ENCODE data around the gene ENOX1. TPM values are rescaled to one million over a fixed set of nuclear protein-coding genes. Genes with fewer than 3 reads are reported as not detected.

Gene ENOX1
- total and polyA plus RNA-seq, 2 of the 13 experiments (the other 11 are each of a cell fraction or from before 2014, with no cell fraction given) = not detected

DNA sequence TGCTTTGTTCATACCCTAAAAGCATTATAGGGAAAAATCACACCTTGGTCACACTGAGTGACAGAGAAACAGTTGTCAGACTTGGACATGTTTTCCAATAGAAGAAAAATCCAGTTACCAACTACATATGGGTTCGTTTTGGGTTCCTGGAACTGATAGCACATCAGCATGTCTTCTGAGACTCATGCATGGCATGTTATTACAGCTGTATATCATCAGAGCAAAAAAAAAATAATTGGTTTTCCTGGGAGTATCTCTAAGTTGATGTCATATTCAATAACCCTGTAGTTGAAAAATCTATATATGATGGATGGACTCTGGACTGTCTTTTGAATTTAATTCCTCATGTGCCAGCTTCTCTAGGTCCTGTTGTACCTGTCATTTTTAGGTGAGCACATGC lies 551.7 kb downstream of the ENOX1 start:
- intact Hi-C loops (cut with micrococcal nuclease; ENCODE audit: unreplicated experiment) = no loop called here
- no peak for TF ChIP-seq EED (CRISPR knock-in tag; IDR thresholded peaks at IDR 0.05)
- TF ChIP-seq MAZ (IDR thresholded peaks at IDR 0.05; ENCODE audit: borderline replicate concordance, low read depth, low read length) = no peak
- no peak for TF ChIP-seq MAZ (CRISPR knock-in tag; IDR thresholded peaks at IDR 0.05; ENCODE audit: low read depth)
- no peak for TF ChIP-seq ZNF17 (CRISPR knock-in tag; IDR thresholded peaks at IDR 0.05)
- TF ChIP-seq, protein P1, sequence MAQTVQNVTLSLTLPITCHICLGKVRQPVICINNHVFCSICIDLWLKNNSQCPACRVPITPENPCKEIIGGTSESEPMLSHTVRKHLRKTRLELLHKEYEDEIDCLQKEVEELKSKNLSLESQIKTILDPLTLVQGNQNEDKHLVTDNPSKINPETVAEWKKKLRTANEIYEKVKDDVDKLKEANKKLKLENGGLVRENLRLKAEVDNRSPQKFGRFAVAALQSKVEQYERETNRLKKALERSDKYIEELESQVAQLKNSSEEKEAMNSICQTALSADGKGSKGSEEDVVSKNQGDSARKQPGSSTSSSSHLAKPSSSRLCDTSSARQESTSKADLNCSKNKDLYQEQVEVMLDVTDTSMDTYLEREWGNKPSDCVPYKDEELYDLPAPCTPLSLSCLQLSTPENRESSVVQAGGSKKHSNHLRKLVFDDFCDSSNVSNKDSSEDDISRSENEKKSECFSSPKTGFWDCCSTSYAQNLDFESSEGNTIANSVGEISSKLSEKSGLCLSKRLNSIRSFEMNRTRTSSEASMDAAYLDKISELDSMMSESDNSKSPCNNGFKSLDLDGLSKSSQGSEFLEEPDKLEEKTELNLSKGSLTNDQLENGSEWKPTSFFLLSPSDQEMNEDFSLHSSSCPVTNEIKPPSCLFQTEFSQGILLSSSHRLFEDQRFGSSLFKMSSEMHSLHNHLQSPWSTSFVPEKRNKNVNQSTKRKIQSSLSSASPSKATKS (CRISPR knock-in tag; IDR thresholded peaks at IDR 0.05) = no peak
- TF ChIP-seq WIZ (CRISPR knock-in tag; IDR thresholded peaks at IDR 0.05) = no peak
- no peak for TF ChIP-seq FOXK2 (IDR thresholded peaks at IDR 0.05)
- TF ChIP-seq CREM (IDR thresholded peaks at IDR 0.05) = no peak
- TF ChIP-seq CREM (CRISPR knock-in tag; IDR thresholded peaks at IDR 0.05) = no peak
- TF ChIP-seq, protein P2, sequence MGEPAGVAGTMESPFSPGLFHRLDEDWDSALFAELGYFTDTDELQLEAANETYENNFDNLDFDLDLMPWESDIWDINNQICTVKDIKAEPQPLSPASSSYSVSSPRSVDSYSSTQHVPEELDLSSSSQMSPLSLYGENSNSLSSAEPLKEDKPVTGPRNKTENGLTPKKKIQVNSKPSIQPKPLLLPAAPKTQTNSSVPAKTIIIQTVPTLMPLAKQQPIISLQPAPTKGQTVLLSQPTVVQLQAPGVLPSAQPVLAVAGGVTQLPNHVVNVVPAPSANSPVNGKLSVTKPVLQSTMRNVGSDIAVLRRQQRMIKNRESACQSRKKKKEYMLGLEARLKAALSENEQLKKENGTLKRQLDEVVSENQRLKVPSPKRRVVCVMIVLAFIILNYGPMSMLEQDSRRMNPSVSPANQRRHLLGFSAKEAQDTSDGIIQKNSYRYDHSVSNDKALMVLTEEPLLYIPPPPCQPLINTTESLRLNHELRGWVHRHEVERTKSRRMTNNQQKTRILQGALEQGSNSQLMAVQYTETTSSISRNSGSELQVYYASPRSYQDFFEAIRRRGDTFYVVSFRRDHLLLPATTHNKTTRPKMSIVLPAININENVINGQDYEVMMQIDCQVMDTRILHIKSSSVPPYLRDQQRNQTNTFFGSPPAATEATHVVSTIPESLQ (CRISPR knock-in tag; conservative IDR thresholded peaks at IDR 0.05) = no peak
- TF ChIP-seq, protein P3, sequence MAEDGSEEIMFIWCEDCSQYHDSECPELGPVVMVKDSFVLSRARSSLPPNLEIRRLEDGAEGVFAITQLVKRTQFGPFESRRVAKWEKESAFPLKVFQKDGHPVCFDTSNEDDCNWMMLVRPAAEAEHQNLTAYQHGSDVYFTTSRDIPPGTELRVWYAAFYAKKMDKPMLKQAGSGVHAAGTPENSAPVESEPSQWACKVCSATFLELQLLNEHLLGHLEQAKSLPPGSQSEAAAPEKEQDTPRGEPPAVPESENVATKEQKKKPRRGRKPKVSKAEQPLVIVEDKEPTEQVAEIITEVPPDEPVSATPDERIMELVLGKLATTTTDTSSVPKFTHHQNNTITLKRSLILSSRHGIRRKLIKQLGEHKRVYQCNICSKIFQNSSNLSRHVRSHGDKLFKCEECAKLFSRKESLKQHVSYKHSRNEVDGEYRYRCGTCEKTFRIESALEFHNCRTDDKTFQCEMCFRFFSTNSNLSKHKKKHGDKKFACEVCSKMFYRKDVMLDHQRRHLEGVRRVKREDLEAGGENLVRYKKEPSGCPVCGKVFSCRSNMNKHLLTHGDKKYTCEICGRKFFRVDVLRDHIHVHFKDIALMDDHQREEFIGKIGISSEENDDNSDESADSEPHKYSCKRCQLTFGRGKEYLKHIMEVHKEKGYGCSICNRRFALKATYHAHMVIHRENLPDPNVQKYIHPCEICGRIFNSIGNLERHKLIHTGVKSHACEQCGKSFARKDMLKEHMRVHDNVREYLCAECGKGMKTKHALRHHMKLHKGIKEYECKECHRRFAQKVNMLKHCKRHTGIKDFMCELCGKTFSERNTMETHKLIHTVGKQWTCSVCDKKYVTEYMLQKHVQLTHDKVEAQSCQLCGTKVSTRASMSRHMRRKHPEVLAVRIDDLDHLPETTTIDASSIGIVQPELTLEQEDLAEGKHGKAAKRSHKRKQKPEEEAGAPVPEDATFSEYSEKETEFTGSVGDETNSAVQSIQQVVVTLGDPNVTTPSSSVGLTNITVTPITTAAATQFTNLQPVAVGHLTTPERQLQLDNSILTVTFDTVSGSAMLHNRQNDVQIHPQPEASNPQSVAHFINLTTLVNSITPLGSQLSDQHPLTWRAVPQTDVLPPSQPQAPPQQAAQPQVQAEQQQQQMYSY (CRISPR knock-in tag; IDR thresholded peaks at IDR 0.05) = no peak
- no peak for TF ChIP-seq ZNF547 (CRISPR knock-in tag; IDR thresholded peaks at IDR 0.05)
- TF ChIP-seq, protein P4, sequence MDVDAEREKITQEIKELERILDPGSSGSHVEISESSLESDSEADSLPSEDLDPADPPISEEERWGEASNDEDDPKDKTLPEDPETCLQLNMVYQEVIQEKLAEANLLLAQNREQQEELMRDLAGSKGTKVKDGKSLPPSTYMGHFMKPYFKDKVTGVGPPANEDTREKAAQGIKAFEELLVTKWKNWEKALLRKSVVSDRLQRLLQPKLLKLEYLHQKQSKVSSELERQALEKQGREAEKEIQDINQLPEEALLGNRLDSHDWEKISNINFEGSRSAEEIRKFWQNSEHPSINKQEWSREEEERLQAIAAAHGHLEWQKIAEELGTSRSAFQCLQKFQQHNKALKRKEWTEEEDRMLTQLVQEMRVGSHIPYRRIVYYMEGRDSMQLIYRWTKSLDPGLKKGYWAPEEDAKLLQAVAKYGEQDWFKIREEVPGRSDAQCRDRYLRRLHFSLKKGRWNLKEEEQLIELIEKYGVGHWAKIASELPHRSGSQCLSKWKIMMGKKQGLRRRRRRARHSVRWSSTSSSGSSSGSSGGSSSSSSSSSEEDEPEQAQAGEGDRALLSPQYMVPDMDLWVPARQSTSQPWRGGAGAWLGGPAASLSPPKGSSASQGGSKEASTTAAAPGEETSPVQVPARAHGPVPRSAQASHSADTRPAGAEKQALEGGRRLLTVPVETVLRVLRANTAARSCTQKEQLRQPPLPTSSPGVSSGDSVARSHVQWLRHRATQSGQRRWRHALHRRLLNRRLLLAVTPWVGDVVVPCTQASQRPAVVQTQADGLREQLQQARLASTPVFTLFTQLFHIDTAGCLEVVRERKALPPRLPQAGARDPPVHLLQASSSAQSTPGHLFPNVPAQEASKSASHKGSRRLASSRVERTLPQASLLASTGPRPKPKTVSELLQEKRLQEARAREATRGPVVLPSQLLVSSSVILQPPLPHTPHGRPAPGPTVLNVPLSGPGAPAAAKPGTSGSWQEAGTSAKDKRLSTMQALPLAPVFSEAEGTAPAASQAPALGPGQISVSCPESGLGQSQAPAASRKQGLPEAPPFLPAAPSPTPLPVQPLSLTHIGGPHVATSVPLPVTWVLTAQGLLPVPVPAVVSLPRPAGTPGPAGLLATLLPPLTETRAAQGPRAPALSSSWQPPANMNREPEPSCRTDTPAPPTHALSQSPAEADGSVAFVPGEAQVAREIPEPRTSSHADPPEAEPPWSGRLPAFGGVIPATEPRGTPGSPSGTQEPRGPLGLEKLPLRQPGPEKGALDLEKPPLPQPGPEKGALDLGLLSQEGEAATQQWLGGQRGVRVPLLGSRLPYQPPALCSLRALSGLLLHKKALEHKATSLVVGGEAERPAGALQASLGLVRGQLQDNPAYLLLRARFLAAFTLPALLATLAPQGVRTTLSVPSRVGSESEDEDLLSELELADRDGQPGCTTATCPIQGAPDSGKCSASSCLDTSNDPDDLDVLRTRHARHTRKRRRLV (CRISPR knock-in tag; IDR thresholded peaks at IDR 0.05) = no peak
- TF ChIP-seq ARNTL (CRISPR knock-in tag; IDR thresholded peaks at IDR 0.05) = no peak
- no peaks in the 10 kb centered on the region for H3K27me3 ChIP-seq (ENCODE audit: control insufficient read depth in 1 of 2, insufficient read depth in 2 of 2, low read length in 2 of 2)
- H4K20me1 ChIP-seq (ENCODE audit: insufficient read depth, low read length) = no peaks in the 10 kb centered on the region
- POLR2A ChIA-PET = no interaction called here
- no peaks in the 10 kb centered on the region for H3K9me3 ChIP-seq (ENCODE audit: low read length)
- no peak for DNase-seq (ENCODE audit: low spot score)
- no peak overlapping the region for H3K4me3 ChIP-seq (replicated peaks in 1 of 3; ENCODE audit: insufficient read depth in 1 of 3, low read depth in 2 of 3, low read length in 3 of 3)
- ATAC-seq = no peak
- H3K79me2 ChIP-seq (ENCODE audit: insufficient read depth, low read length) = no peaks in the 10 kb centered on the region
- H2AFZ ChIP-seq (ENCODE audit: low read length) = no peak overlapping the region
- H3K4me2 ChIP-seq (ENCODE audit: low read depth, low read length) = no peak overlapping the region
- no TSS peak for BruUV-seq (replicated peaks)
- H3K4me1 ChIP-seq (ENCODE audit: insufficient read depth, low read length) = no peaks in the 10 kb centered on the region
- no peaks in the 10 kb centered on the region for H3K36me3 ChIP-seq (replicated peaks in 1 of 2; ENCODE audit: control insufficient read depth in 1 of 2, insufficient read depth in 2 of 2, low read length in 2 of 2)
- FAIRE-seq = no peak
- 0% methylated on average over 1 of the region's 1 CpG for WGBS (ENCODE audit: low lambda C conversion rate)
- CTCF ChIA-PET (ENCODE audit: low intra/inter-chr PET ratio, low total read pairs) = no interaction called here
- no peak overlapping the region for H3K9ac ChIP-seq (ENCODE audit: insufficient read depth, low read depth, low read length)
- in situ Hi-C loops (cut with HindIII; ENCODE audit: extremely low pct_ligation_motif_present, low pct_unique_long_range_greater_than_20kb) = no loop called here
- H3K27ac ChIP-seq (ENCODE audit: extremely low read length, insufficient read depth, low read length) = no peak overlapping the region

Measured in HepG2 (cell line).